DMS79 treated with DMSO at 0.1 percent for 48 hours (cell line): ENCODE measurements around the gene KRTAP10-5.
"Not testable (repeated sequence)": the region's sequence is repeated elsewhere in the genome, so short reads cannot be mapped to it uniquely, and the experiment has no call there.

Experiments
- DNase-seq: peaks from one replicate; lab custom pipeline; 2025; lab: John Stamatoyannopoulos, UW

Gene KRTAP10-5, protein sequence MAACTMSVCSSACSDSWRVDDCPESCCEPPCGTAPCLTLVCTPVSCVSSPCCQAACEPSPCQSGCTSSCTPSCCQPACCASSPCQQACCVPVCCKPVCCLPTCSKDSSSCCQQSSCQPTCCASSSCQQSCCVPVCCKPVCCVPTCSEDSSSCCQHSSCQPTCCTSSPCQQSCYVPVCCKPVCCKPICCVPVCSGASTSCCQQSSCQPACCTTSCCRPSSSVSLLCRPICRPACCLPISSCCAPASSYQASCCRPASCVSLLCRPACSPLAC

GRCh38 chr21:44580231-44580821 is at the start of gene KRTAP10-5:
Gene KRTAP10-5 (minus strand): TSS chr21:44580604. CDS start chr21:44580578, 26 bp downstream.
- DNase-seq: not testable (repeated sequence)

- no peak for DNase-seq
Observed at GRCh38 chr21:44628707-44629391, 48.4 kb upstream of the KRTAP10-5 start.

DNA sequence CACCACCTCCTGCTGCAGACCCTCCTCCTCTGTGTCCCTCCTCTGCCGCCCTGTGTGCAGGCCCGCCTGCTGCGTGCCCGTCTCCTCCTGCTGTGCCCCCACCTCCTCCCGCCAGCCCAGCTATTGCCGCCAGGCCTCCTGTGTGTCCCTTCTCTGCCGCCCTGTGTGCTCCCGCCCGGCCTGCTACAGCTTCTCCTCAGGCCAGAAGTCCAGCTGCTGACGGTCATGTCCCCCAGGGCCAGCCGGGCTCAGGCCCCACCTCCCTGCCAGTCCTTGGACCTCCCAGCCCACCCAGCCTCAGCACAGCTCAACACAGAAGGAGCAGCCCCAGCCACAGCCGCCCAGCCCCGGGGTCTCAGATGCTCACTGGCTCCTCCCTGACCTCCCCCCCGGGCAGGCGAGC is 47.4 kb upstream of the KRTAP10-5 start:
- DNase-seq: not testable (repeated sequence)

DNA sequence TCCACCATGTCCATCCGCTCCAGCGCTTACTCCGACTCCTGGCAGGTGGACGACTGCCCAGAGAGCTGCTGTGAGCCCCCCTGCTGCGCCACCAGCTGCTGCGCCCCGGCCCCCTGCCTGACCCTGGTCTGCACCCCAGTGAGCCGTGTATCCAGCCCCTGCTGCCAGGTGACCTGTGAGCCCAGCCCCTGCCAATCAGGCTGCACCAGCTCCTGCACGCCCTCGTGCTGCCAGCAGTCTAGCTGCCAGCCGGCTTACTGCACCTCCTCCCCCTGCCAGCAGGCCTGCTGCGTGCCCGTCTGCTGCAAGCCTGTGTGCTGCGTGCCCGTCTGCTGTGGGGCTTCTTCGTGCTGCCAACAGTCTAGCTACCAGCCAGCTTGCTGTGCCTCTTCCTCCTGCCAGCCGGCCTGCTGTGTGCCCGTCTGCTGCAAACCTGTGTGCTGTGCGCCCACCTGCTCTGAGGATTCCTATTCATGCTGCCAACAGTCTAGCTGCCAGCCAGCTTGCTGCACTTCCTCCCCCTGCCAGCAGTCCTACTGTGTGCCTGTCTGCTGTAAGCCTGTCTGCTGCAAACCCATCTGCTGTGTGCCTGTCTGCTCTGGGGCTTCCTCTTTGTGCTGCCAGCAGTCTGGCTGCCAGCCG is 46.9 kb upstream of the KRTAP10-5 start:
- DNase-seq: not testable (repeated sequence)

DNA sequence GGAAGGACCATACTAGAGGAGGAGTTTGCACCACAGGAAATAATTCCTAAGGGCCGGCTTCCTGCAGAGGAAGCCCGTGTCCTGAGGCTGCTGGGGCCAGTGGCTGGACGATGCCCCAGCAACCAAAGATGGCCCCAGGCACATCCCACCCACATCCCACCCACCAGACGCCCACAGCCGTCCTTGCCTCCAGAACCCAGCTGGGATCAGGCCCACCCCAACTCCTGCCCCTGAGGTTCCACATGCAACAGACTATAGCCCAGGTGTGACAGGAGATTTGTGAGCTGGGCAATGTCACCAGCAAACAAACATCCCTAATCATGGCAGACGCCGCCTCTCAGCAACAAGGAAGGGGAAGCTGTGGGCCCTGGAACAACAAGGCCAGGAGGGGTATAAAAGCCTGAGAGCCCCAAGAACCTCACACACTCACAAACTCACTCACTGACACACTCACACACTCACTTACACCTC is 46.3 kb upstream of the KRTAP10-5 start, which contains the start of gene KRTAP10-9:
TSS of gene KRTAP10-9 (plus strand) at position 421 of the 471 bp plus-strand sequence. CDS start 79 bp downstream, outside the sequence.
- no peak for DNase-seq

DNA sequence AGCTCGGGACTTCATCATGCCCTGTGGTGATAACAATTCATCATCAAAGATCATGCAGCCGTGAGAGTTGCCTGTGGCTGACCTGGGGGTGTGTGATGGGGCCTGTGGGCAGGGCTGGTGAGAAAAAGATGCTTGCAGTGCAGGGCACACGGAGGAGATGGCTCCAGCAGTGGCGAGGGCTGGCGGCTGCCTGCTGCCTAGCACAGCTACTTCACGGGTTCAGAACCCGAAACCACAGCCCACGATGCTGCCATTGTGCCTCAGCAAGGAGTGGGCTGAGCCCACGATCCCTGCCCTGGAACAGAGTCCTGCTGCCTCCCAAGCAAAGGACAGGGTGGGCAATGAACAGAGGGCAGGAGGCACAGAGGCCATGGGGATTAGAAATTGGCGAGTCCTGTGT is 45.9 kb upstream of the KRTAP10-5 start:
- no peak for DNase-seq

- DNase-seq: no peak
Observed at GRCh38 chr21:44625756-44626155, 45.4 kb upstream of the KRTAP10-5 start.

DNA sequence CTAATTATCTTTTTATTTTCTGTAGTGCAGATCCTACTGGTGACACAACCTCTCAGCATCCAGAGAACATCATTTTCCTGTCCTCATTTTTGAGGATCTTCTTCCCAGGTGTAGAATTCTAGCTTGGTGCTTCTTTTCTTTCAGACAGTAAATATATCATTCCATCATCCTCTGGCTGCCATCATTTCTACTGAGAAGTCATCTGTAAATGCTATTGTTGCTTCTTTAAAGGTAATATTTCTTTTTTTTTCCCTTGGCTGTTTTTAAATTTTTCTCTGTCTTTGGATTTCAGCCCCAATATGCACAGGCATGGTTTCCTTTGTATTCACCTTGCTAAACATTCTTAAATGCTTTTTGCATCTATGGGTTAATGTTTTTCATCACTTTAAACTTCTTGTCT is 43.2 kb upstream of the KRTAP10-5 start:
- DNase-seq: no peak

- no peak for DNase-seq
Observed at GRCh38 chr21:44619886-44620285, 39.5 kb upstream of the KRTAP10-5 start.

- DNase-seq: no peak
Observed at GRCh38 chr21:44618909-44619308, 38.5 kb upstream of the KRTAP10-5 start.

GRCh38 chr21:44618504-44618903 is 38.1 kb upstream of the KRTAP10-5 start:
- DNase-seq: no peak

DNA sequence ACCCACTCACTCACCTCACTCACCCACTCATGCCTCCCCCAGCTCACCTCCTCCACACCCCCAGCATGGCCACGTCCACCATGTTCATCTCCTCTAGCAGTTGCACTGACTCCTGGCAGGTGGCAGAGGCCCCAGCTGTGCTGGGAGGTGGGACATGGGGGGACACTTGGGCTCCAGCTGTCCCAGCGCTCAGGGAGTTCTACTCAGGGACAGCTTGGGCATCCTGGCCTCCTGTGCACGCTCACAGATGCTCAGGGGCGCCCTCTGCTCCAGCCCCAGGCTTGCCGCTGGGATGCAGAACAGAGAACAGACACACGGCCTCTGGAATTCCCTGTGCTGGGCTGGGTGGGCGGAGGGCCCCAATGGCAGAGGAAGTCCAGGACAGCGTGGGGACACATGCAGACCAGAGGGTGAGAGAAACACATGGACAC is 36.7 kb upstream of the KRTAP10-5 start:
- DNase-seq: no peak

DNA sequence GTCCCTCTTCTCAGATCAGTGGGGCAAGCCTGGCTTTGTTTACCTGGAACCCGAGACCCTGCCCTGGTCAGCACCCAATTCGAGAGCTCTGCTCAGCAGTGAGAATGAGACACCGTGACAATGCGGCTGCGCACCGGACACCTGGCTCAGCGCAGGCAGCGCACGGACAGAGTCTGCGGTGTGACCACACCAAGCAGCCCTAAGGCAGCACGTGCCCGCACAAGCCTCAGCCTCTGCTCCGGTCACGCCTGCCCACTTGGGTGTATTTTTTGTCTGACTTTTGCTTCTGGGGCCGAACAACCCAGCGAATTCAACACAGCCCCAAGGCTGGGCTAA is 36.2 kb upstream of the KRTAP10-5 start:
- peak; percentile 23 for DNase-seq

GRCh38 chr21:44615911-44616590 is 35.6 kb upstream of the KRTAP10-5 start:
- no peak for DNase-seq

DNA sequence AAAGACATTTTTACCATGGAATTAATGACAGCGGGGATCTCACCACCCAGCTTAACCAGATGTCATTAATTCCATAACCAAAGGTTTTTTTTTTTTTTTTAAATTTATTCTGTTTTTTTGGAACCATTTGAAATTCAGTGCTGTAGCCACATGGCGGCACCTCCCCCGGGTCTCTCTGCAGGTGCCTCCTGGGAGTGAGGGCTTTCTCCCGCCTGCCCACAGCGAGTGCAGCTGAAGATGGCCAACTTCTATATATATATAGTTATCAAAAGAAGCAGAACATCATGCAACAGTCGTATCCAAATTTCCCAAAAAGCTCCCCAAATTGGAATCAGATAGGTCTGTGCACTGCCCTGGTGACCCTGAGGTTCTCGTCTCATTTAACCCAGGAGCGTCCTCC is 35.1 kb upstream of the KRTAP10-5 start:
- DNase-seq: no peak

DNA sequence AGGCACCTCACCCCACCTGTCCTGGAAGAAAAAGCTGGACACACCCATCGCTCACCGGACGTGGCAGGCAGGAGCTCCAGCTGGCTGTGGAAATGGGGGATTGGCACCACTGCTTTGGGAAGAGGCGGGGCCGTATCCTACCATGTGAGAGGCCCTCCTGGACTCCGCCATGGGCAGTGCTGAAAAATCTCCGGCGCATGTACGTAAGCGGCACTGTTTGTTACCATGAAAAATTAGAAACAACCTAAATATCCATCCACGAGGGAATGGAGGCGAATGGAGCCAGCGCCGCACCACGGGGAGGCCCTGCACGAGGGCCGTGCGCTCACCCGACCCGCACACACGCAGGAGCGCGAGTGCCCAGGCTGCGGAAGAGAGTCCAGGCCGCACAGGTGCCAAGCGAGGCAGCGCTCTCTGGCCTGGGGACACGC is 34.6 kb upstream of the KRTAP10-5 start:
- DNase-seq: no peak

GRCh38 chr21:44614161-44614631 is 33.8 kb upstream of the KRTAP10-5 start:
- no peak for DNase-seq

- DNase-seq: no peak
Observed at GRCh38 chr21:44613386-44614155, 33.2 kb upstream of the KRTAP10-5 start.

DNA sequence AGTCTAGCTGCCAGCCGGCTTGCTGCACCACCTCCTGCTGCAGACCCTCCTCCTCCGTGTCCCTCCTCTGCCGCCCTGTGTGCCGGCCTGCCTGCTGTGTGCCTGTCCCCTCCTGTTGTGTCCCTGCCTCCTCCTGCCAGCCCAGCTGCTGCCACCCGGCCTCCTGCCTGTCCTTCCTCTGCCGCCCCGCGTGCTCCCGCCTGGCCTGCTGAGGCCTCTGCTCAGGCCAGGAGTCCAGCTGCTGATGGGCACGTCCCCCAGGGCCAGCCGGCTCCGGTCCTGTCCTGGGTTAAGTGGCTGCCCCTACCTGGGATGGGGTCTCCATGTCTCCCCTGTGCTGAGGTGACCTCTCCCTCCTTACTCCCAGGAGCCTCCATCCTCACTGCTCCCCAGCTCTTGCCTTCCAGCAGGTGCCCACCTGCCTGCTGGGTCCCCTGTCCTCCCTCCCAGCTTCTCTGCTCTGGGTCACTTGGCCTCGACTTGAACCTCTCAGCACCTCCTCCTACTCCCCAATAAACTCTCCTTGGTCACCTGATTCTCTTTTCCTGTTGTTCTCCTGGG is 32.3 kb upstream of the KRTAP10-5 start:
- DNase-seq: no peak

GRCh38 chr21:44612029-44612486 is 31.7 kb upstream of the KRTAP10-5 start, which contains the start of gene KRTAP10-8:
Gene KRTAP10-8 (plus strand): TSS chr21:44612079. CDS start chr21:44612101, 22 bp downstream.
- DNase-seq: no peak
